DOHH2 (cell line): Measurements from ENCODE around the gene ZNF622.
A peak's percentile ranks its signal among the peaks of the same experiment; 100 is the strongest.

Experiments
- H3F3A ChIP-seq: fragments of 200-600 bp; sonication (generic), shearing (Covaris generic); 2 replicates; pipeline ENCODE4 v1.6.0; 2016; ENCODE audit warnings: antibody characterized with exemption, mild to moderate bottlenecking; ENCODE audit not compliant: control insufficient read depth, insufficient read depth
- H3K27ac ChIP-seq: fragments of 200-600 bp; sonication (generic); 2 replicates; pipeline ENCODE4 v1.5.1; 2014; ENCODE audit warnings: low read depth, mild to moderate bottlenecking, low read length, moderate library complexity
- H3K27me3 ChIP-seq: fragments of 200-600 bp; sonication (generic); 2 replicates; pipeline ENCODE4 v1.6.1; 2014; ENCODE audit warnings: mild to moderate bottlenecking, low read length, mixed read lengths; ENCODE audit not compliant: control insufficient read depth
- H3K36me3 ChIP-seq: fragments of 200-600 bp; sonication (generic); 2 replicates; pipeline ENCODE4 v1.6.1; 2014; ENCODE audit warnings: mild to moderate bottlenecking, low read length, moderate library complexity, mixed read lengths; ENCODE audit not compliant: control insufficient read depth
- H3K4me1 ChIP-seq: fragments of 200-600 bp; sonication (generic); 2 replicates; pipeline ENCODE4 v1.6.1; 2014; ENCODE audit warnings: mild to moderate bottlenecking, low read length, mixed read lengths; ENCODE audit not compliant: control insufficient read depth
- H3K4me2 ChIP-seq: fragments of 200-600 bp; sonication (generic); 2 replicates; pipeline ENCODE4 v1.6.0; 2014; ENCODE audit warnings: mild to moderate bottlenecking, low read length, moderate library complexity
- H3K4me3 ChIP-seq: fragments of 200-600 bp; sonication (generic); 2 replicates; pipeline ENCODE4 v1.5.1; 2014; ENCODE audit warnings: mild to moderate bottlenecking, low read length, mixed read lengths
- H3K79me2 ChIP-seq: fragments of 200-600 bp; sonication (generic); 2 replicates; pipeline ENCODE4 v1.6.1; 2014; ENCODE audit warnings: mild to moderate bottlenecking, low read length, mixed read lengths; ENCODE audit not compliant: control insufficient read depth
- H3K9me2 ChIP-seq: fragments of 200-600 bp; sonication (generic); replicated peaks from 2 replicates; pipeline ENCODE4 v1.6.1; 2014; ENCODE audit warnings: mild to moderate bottlenecking, low read length, mixed read lengths; ENCODE audit not compliant: control insufficient read depth
- H3K9me3 ChIP-seq: fragments of 200-600 bp; sonication (generic); 2 replicates; pipeline ENCODE4 v1.6.1; 2014; ENCODE audit warnings: antibody characterized with exemption, low read length, mixed read lengths; ENCODE audit not compliant: control insufficient read depth, insufficient read depth
- H4K20me1 ChIP-seq: fragments of 200-600 bp; sonication (generic); 2 replicates; pipeline ENCODE4 v1.6.0; 2014; ENCODE audit warnings: low read depth, mild to moderate bottlenecking, antibody characterized with exemption, low read length, moderate library complexity; ENCODE audit not compliant: control insufficient read depth, insufficient read depth
- EZH2phosphoT487 ChIP-seq: fragments of 200-600 bp; sonication (generic); IDR thresholded peaks from 2 replicates; pipeline ENCODE4 v1.6.1; 2017; ENCODE audit warnings: borderline replicate concordance, mild to moderate bottlenecking, antibody characterized with exemption, low read length, moderate library complexity, mixed read lengths
- TF ChIP-seq, protein P1 (sequence below): fragments of 200-600 bp; sonication (generic); IDR thresholded peaks from one replicate; pipeline ENCODE4 v1.5.1; 2014; ENCODE audit warnings: antibody characterized with exemption, mild to moderate bottlenecking, low read depth, low read length; ENCODE audit not compliant: poor library complexity, severe bottlenecking

Gene ZNF622

DNA sequence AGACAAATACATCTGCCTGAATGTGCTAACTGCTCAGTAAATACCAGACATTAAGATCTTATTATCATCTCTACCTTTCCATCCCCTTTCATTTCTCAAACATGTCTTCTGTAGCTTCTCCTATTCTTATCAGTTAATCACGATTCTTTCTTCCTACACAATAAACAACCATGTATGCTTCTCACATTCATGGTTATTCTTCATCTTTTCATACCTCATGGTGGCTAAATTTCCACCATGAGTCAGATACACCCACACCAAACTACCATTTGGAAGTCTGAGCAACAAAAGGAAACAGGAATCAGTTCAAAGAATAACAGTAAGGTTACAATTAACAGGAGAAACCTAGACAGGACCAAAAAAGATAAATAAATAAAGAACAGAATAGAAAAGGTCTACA lies 7.7 kb downstream of the ZNF622 start:
- no peak overlapping the region for H3K27ac ChIP-seq
- H3K79me2 ChIP-seq = peaks cover 74% of the 10 kb centered on the region
- no peaks in the 10 kb centered on the region for H3K9me2 ChIP-seq
- no peaks in the 10 kb centered on the region for H3K27me3 ChIP-seq
- H4K20me1 ChIP-seq = peaks cover 22% of the 10 kb centered on the region
- no peaks in the 10 kb centered on the region for H3K9me3 ChIP-seq
- H3K4me2 ChIP-seq = no peak overlapping the region
- no peak overlapping the region for H3K4me3 ChIP-seq
- 0 out of 2 replicates have a peak, but pooled peaks cover 9% of the 10 kb centered on the region for H3F3A ChIP-seq
- peaks cover 95% of the 10 kb centered on the region for H3K36me3 ChIP-seq
- peaks cover 30% of the 10 kb centered on the region for H3K4me1 ChIP-seq
- TF ChIP-seq, protein P1, sequence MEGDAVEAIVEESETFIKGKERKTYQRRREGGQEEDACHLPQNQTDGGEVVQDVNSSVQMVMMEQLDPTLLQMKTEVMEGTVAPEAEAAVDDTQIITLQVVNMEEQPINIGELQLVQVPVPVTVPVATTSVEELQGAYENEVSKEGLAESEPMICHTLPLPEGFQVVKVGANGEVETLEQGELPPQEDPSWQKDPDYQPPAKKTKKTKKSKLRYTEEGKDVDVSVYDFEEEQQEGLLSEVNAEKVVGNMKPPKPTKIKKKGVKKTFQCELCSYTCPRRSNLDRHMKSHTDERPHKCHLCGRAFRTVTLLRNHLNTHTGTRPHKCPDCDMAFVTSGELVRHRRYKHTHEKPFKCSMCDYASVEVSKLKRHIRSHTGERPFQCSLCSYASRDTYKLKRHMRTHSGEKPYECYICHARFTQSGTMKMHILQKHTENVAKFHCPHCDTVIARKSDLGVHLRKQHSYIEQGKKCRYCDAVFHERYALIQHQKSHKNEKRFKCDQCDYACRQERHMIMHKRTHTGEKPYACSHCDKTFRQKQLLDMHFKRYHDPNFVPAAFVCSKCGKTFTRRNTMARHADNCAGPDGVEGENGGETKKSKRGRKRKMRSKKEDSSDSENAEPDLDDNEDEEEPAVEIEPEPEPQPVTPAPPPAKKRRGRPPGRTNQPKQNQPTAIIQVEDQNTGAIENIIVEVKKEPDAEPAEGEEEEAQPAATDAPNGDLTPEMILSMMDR = no peak
- no peak for TF ChIP-seq EZH2phosphoT487

- no peak overlapping the region for H3K4me3 ChIP-seq
- no peaks in the 10 kb centered on the region for H3K27me3 ChIP-seq
- H4K20me1 ChIP-seq = peaks cover 22% of the 10 kb centered on the region
- no peaks in the 10 kb centered on the region for H3K9me3 ChIP-seq
- H3K36me3 ChIP-seq = peaks cover 95% of the 10 kb centered on the region
- no peak for TF ChIP-seq EZH2phosphoT487
- TF ChIP-seq, protein P1 = no peak
- H3K27ac ChIP-seq = no peak overlapping the region
- no peaks in the 10 kb centered on the region for H3K9me2 ChIP-seq
- H3F3A ChIP-seq = 0 out of 2 replicates have a peak, but pooled peaks cover 9% of the 10 kb centered on the region
- H3K79me2 ChIP-seq = peaks cover 70% of the 10 kb centered on the region
- H3K4me2 ChIP-seq = no peak overlapping the region
- H3K4me1 ChIP-seq = peaks cover 30% of the 10 kb centered on the region
Observed at GRCh38 chr5:16457451-16457850, 8.1 kb downstream of the ZNF622 start.

- H4K20me1 ChIP-seq = peaks cover 20% of the 10 kb centered on the region
- H3K4me2 ChIP-seq = peak overlapping the region; percentile 18
- no peak for TF ChIP-seq EZH2phosphoT487
- TF ChIP-seq, protein P1 = peak; percentile 78
- peaks cover 22% of the 10 kb centered on the region for H3K4me1 ChIP-seq
- no peaks in the 10 kb centered on the region for H3K9me2 ChIP-seq
- H3K4me3 ChIP-seq = no peak overlapping the region
- peaks cover 58% of the 10 kb centered on the region for H3K79me2 ChIP-seq
- 0 out of 2 replicates have a peak, but pooled peaks cover 9% of the 10 kb centered on the region for H3F3A ChIP-seq
- peaks cover 95% of the 10 kb centered on the region for H3K36me3 ChIP-seq
- no peak overlapping the region for H3K27ac ChIP-seq
- H3K27me3 ChIP-seq = no peaks in the 10 kb centered on the region
- no peaks in the 10 kb centered on the region for H3K9me3 ChIP-seq
Observed at GRCh38 chr5:16456103-16456832, 9.3 kb downstream of the ZNF622 start.
